ENCODE measurements around the gene MCAM.

Gene MCAM, protein sequence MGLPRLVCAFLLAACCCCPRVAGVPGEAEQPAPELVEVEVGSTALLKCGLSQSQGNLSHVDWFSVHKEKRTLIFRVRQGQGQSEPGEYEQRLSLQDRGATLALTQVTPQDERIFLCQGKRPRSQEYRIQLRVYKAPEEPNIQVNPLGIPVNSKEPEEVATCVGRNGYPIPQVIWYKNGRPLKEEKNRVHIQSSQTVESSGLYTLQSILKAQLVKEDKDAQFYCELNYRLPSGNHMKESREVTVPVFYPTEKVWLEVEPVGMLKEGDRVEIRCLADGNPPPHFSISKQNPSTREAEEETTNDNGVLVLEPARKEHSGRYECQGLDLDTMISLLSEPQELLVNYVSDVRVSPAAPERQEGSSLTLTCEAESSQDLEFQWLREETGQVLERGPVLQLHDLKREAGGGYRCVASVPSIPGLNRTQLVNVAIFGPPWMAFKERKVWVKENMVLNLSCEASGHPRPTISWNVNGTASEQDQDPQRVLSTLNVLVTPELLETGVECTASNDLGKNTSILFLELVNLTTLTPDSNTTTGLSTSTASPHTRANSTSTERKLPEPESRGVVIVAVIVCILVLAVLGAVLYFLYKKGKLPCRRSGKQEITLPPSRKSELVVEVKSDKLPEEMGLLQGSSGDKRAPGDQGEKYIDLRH

DNA sequence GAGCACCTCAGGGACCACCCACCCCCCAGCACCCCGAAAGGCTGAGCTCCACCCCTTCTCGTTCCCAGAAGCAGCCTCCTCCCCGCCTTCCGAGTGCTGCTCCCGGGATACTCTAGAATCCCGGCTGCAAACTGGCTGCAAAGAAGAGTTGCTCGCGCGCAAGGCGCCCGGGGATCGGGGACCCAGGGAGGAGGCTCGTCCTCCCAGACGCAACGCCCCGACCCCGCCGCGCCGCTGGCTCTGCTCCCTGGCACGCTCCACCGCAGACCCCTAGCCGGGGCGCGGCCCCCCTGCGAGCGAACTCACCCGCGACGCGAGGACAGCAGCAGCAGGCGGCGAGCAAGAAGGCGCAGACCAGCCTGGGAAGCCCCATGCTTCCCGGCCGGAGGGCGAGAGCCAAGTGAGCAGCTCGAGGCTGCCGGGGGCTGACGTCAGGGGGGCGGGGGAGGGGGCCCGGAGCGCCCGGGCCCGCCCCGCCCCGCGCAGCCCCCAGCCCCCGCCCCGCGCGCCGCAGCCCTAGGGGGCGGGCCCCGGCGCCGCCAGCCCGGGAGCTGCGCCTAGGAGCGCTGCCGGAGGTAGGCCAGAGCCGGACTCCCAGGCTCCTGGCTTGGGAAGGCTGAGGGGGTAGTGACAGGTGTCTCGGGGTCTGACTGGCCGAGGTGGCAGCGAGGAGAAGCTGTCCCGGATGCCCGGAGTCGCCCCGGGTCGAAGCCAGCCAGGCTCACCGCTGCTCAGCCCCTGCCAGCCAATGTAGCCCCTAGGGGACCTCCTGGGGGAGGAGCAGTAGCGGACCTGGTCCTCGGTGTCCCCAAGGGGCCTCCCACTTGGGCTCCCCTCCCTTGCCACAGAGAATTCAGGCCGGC, at the start of gene MCAM:
MCAM (minus strand) TSS at position 402 of the 863 bp plus-strand sequence; CDS start at position 373, 29 bp downstream.
- Mint-ChIP-seq H3K36me3 (ENCODE audit: low read depth) (no peaks in the 10 kb centered on the region), H3K27me3 (peaks cover 21% of the 10 kb centered on the region)

DNA sequence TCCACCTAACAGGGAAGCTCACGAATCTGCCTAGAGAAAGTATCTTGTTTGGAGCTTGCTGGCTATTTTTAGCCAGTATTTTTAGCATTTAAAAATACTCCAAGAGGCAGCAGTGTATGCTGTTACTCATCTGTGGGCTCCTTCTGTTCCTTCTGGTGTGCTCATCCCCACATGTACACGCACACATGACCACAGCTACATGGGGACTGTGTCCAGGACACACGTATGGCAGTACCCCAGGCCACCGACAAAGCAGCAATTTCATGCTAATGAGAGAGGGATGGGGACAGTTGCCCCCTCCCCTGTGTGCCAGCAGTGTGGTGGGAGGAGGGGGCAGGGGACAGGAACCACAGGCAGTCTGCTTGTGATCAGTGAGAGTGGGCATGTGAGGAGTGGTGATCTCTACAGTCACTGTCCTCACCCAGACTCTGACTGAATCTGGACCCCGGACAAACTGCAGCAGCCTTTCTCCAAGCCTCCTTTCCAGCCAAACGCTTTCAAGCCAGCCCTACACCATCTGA, 48.2 kb upstream of the MCAM start:
- no peak for ATAC-seq
- Mint-ChIP-seq H3K36me3 (ENCODE audit: low read depth) (no peaks in the 10 kb centered on the region), H3K27me3 (peaks cover 46% of the 10 kb centered on the region), H3K27ac (no peak overlapping the region), H3K9me3 (no peaks in the 10 kb centered on the region), H3K4me1 (peaks cover 3% of the 10 kb centered on the region), H3K4me3 (no peak overlapping the region)
- DNase-seq: no peak

More for the DNA sequence above, at the start of gene MCAM:
- Mint-ChIP-seq H3K27ac (no peak within 1 kb of the TSS), H3K9me3 (no peaks in the 10 kb centered on the region), H3K4me1 (peaks cover 22% of the 10 kb centered on the region), H3K4me3 (peak within 1 kb of the TSS; percentile 75)
- no peak for ATAC-seq
- DNase-seq: no peak

DNA sequence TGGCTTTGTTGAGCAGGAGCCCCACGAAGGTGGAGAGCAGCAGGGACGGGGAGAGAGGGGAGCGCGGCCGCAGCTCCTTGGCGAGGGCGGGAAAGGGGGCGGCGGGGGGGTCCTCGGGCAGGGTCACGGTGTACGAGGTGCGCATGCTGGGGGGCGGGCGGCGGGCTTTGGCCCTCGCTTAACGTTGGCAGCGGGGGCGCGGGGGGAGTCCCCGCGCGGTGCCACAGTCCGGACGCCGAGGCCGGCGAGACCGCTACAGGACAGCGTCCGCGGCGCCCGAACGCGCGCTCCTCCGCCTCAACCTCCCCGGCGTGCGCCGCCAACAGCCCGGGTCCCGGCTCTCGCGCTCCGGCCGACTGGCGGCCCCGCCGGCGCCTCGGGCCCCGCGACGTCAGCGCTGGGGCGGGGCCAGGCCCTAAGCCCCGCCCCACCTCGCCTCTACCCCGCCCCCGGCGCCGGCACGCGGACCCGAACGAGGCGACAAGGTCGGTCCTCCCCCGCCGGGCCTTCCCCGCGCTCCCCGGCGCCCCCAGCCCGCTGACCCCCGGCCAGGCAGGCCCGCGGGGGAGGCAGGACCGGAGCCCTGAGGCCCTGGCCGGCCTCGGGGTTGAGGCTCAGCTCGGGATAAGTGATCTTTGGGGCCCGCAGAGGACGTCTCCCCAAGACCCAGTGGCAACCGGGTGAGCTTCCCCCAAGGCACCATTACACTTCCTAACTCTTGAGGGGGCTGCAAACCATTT, 47.1 kb upstream of the MCAM start:
- H3K4me3 Mint-ChIP-seq: no peak overlapping the region
- H3K4me1 Mint-ChIP-seq: peaks cover 6% of the 10 kb centered on the region
- H3K9me3 Mint-ChIP-seq: no peaks in the 10 kb centered on the region
- H3K27me3 Mint-ChIP-seq: peaks cover 44% of the 10 kb centered on the region
- H3K36me3 Mint-ChIP-seq (ENCODE audit: low read depth): no peaks in the 10 kb centered on the region
- no peak overlapping the region for H3K27ac Mint-ChIP-seq
- ATAC-seq: peak; percentile 59
- peak; percentile 63 for DNase-seq

DNA sequence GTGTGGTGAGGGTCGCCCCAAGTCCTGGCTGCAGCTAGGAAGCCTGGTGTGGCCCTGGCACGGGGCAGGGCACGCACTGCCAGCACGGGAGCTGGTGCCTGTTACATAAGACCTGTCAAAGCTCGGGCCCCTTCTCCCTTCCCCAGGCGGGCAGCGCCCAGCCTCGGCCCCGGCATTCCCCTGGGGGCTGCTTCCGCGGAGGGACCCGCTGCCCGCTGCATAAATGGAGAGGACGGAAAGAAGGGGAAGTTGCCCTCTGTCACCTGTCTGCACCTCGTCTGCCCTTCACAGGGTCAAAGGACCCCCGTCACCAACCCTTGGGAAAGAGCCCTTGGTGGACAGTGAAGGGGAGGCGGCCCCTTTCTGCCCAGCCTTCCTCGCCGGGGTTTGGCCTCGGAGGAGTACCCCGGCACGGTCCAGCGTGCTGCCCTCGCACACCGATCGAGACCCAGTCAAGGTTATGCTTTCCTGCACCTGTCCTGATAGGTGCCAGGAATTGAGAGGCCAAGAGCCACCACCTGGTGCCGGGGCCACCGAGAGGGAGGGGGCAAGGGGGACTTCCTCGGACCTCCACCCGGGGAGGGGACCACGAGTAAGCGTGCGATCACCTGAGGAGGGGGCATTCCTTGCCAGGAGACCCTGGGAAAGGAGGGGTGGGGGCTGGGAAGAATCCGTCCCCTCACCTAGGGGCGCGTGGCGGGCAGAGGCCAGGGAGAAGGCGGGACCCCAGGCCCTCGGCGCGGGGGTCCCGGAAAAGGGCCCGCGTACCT, 46.3 kb upstream of the MCAM start:
- no peaks in the 10 kb centered on the region for H3K36me3 Mint-ChIP-seq (ENCODE audit: low read depth)
- no peak overlapping the region for H3K4me3 Mint-ChIP-seq
- DNase-seq (no peak), ATAC-seq (no peak)
- H3K4me1 Mint-ChIP-seq: peaks cover 6% of the 10 kb centered on the region
- H3K27me3 Mint-ChIP-seq: peaks cover 44% of the 10 kb centered on the region
- H3K9me3 Mint-ChIP-seq: no peaks in the 10 kb centered on the region
- no peak overlapping the region for H3K27ac Mint-ChIP-seq

DNA sequence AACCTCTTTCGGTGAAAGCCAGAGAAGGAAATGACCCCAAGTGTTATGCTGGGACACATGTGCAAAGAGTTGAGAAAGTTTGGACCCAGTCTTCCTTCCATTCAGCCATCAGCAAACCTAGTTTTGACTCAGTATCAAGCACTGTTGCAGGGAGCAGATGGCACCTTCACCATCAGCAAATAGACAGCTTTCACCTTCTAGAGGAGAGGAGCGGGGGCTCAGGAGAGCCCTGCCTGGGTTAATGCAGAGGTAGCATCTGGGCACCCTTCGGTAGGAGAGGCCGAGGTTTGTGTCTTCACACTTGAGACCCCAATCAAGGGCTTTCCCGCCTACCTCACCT, 45.8 kb upstream of the MCAM start:
- ATAC-seq: no peak
- H3K27me3 Mint-ChIP-seq: peaks cover 46% of the 10 kb centered on the region
- no peak for DNase-seq
- H3K4me1 Mint-ChIP-seq: peaks cover 6% of the 10 kb centered on the region
- H3K9me3 Mint-ChIP-seq: no peaks in the 10 kb centered on the region
- H3K36me3 Mint-ChIP-seq (ENCODE audit: low read depth): no peaks in the 10 kb centered on the region
- H3K4me3 Mint-ChIP-seq: no peak overlapping the region
- H3K27ac Mint-ChIP-seq: no peak overlapping the region

DNA sequence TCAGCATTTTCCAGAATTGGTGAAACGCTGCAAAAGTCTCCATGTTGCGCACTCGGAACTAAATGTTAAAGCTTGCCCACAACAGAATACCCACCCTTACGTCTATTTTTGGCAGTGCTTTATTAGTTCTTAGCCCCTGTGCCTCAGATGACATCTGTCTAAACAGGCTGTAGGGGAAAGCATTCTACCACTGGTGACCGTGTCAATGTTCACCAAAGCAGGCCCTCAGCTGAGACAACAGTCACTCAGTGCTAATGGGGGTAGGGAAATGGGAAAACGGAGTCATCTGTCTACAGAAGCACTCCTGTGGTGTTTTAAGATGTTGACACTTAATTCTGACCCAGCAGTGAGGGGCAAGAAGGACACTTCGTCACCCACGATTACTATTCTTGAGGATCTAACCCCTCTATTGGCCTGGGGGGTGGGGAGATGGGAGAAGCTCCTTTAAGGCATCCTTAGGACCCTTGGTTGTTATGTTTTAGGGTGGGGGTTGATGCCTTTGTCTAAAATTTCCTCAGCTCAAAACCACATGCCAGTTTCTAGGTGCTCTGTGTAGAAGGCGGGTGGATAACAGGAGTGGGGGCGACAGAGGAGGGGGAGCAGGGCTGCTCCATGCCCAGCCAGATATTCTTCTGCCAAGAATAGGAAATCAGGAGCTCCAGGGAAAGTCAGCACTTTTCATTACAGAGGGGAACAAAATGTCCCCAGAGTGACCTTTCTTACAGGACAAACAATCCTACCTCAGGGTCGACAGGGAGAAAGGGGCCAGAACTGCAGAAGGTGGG, 45.2 kb upstream of the MCAM start:
- Mint-ChIP-seq H3K4me1 (peaks cover 6% of the 10 kb centered on the region), H3K4me3 (no peak overlapping the region), H3K36me3 (ENCODE audit: low read depth) (no peaks in the 10 kb centered on the region), H3K9me3 (no peaks in the 10 kb centered on the region), H3K27ac (no peak overlapping the region), H3K27me3 (peaks cover 45% of the 10 kb centered on the region)
- DNase-seq (no peak), ATAC-seq (no peak)

DNA sequence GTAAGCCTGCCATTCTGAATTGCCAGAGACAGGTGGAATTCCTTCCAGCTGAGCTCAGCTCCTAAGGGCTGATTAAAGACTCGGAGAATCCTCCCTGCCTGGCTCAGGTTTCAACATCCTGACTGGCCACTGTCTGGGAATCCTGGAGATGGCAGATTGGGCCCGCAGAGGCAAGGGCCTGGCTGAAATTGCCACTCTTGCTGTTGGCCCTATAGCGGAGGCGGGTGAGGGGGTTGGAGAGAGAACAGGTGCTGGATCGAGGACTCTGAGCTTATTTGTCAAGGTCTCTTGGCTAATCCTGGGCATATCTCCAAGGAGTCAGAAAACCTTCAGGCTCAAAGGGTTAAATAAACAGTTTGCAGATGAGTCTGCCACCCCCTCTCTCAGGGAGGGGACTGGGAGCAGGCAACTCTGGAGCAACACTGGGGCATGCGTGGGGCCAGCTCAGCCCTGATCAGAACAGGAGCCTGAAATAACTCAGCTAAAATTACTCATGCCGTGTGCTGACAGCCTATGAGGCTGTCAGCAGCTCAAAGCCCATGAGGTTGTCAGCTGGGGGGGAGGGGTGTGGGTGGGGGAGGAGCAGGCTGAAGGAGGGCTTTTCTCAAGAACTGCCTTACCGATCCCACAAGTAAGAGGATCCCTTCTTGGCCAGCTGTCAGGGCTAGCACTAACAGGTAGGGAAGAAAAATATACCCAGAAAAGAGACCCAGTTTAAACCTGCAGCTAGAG, 44.3 kb upstream of the MCAM start:
- peak; percentile 67 for ATAC-seq
- Mint-ChIP-seq H3K4me1 (peaks cover 10% of the 10 kb centered on the region), H3K27ac (no peak overlapping the region), H3K9me3 (no peaks in the 10 kb centered on the region), H3K36me3 (ENCODE audit: low read depth) (no peaks in the 10 kb centered on the region), H3K4me3 (no peak overlapping the region), H3K27me3 (peaks cover 41% of the 10 kb centered on the region)
- no peak for DNase-seq

DNA sequence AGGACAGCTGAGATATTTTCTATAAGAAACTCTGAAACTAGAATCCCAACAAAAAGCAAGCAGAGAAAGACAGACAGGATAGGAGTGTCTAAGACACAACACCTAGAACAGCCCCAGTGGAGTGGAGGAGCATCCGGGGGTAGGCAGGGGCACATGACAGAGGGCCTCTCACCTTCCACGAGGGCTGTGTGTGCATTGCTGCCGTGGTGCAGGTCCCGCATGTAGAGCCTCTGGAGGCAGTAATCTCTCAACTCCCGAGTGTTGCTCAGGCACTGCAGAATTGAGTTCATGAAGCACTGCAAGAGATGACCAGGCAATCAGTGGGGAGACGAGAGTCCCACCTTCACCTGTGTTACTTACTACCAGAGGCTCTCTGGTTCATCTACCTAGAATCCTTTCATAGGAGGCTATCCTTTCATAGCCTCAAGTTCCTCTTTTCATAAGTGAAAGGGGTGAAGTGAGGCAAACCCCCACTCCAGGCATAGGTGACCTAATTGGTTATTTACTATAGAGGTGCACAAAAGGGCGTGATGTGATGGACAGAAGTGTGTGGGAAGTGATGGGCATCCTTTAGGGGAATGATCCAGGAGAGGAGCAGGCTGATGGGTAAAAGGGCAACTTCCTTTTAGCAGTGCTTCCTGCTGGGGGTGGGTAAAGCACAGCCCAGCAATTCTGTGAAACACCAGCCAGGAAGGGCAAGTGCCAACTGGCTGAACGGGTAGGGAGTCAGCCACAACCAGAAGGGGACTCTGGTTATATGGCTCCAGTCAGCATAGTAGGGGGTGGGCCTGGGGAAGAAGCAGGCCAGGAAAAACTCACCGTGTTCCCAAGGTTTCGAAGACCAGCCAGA, 42.7 kb upstream of the MCAM start:
- no peak for DNase-seq
- no peaks in the 10 kb centered on the region for H3K36me3 Mint-ChIP-seq (ENCODE audit: low read depth)
- H3K27ac Mint-ChIP-seq: no peak overlapping the region
- no peaks in the 10 kb centered on the region for H3K9me3 Mint-ChIP-seq
- ATAC-seq: no peak
- H3K4me1 Mint-ChIP-seq: peaks cover 9% of the 10 kb centered on the region
- H3K27me3 Mint-ChIP-seq: peaks cover 38% of the 10 kb centered on the region
- H3K4me3 Mint-ChIP-seq: no peak overlapping the region

DNA sequence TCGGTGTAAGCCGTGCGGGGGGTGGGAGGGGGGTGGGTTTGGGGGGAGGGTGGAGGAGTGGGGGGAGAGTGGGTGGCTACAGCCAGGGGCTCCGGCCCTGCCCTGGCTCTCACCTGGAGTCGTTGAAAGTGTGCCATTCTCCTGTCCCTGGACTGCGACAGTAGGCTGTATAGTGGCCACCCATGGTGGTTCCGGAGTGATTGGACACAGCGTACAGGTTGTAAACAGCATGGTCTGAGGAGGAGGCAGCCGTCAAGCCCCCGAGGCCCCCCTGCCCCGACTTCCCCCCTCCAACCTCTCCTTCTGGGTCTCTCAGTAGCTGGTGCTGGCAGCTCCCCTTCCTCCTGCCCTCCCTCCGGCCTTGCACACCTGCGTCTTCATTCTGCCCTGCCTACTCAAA, 40.1 kb upstream of the MCAM start:
- no peak overlapping the region for H3K27ac Mint-ChIP-seq
- no peaks in the 10 kb centered on the region for H3K36me3 Mint-ChIP-seq (ENCODE audit: low read depth)
- H3K27me3 Mint-ChIP-seq: peaks cover 33% of the 10 kb centered on the region
- H3K4me3 Mint-ChIP-seq: peak overlapping the region; percentile 29
- no peaks in the 10 kb centered on the region for H3K9me3 Mint-ChIP-seq
- peaks cover 6% of the 10 kb centered on the region for H3K4me1 Mint-ChIP-seq
- no peak for DNase-seq
- no peak for ATAC-seq

DNA sequence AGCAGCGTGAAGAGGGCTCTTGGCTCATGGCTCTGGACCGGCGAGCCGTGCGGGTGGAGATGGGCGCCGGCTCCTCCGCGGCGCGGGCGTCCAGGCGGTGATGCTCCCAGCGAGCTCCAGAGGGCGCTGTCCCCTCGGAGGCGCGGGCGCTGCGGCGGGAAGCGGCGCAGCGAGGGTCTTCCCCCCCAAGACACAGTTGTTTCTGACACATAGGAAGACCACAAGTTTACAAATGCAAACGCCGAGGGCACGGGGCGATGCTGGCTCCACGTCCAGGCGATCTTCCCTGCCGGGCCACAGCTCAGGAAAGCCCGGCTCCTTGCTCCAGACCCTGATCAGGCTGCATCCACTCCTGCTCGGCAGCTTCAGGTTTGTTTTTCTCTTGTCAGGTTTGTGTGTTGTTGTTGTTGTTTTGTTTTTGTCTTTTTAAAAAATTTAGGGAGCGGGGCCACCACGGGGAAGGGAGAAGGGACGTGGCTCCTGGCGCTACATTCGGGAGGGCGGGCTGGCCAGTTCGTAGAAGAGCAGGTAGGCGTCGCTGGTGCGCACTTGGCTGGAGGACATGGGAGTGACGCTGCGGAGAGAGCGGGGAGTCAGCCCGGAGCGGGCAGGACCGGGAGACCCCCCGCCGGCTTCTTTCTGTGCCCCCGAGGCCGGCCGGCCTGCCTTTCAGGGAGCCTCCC, 39.6 kb upstream of the MCAM start:
- no peak overlapping the region for H3K27ac Mint-ChIP-seq
- H3K4me1 Mint-ChIP-seq: peaks cover 6% of the 10 kb centered on the region
- no peaks in the 10 kb centered on the region for H3K36me3 Mint-ChIP-seq (ENCODE audit: low read depth)
- ATAC-seq (peak; percentile 81), DNase-seq (peak; percentile 76)
- H3K4me3 Mint-ChIP-seq: peak overlapping the region; percentile 82
- H3K27me3 Mint-ChIP-seq: peaks cover 37% of the 10 kb centered on the region
- no peaks in the 10 kb centered on the region for H3K9me3 Mint-ChIP-seq

DNA sequence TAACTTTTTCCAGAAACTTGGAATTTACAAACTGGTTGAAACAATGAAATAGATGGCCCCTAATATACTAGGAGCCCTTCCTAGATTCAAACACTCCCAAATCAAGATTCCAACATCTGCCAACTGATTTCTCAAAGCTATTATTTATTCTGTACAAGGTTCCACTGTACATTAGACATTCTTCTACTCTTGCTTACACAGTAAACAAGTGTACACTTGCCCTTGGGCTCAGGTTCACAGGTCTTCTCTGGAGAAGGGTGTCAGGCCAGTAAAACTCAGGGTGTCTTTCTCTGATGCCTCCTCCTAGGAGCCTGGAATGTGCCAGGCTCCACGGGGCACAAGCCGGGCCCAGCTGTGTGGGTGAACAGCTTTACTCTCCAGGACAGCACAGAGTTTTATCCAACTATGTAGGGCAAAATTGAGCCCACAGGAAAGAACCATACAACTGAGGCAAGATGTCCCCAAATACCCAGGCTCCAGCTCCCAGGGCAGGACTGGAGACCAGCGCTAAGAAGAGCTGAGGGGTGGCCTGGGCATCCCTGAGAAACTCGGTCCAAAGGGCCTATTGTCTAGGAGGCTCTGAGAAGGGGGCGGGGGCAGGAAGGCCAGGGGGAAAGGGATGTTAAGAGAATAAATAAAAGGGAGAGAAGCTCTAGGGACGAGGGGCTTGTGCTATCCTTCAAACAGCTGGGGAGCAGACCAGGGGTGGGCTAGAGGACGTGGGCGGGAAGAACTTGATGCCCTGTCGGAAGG, 38.3 kb upstream of the MCAM start:
- Mint-ChIP-seq H3K9me3 (no peaks in the 10 kb centered on the region), H3K27me3 (peaks cover 44% of the 10 kb centered on the region), H3K4me3 (no peak overlapping the region), H3K4me1 (peaks cover 6% of the 10 kb centered on the region), H3K27ac (no peak overlapping the region), H3K36me3 (ENCODE audit: low read depth) (no peaks in the 10 kb centered on the region)
- no peak for DNase-seq
- ATAC-seq: no peak
